ENCODE data around the gene CETP. TPM values are rescaled to one million over a fixed set of nuclear protein-coding genes. Genes with fewer than 3 reads are reported as not detected.

CETP gene
- total and polyA plus RNA-seq, 2 of the 13 experiments (the other 11 are each of a cell fraction or from before 2014, with no cell fraction given), result 0.31 to 9.8 TPM

GRCh38 chr16:56931892-56932720 is 29.6 kb upstream of the CETP start, which contains the start of gene HERPUD1 (continued):
- TF ChIP-seq, protein P1, sequence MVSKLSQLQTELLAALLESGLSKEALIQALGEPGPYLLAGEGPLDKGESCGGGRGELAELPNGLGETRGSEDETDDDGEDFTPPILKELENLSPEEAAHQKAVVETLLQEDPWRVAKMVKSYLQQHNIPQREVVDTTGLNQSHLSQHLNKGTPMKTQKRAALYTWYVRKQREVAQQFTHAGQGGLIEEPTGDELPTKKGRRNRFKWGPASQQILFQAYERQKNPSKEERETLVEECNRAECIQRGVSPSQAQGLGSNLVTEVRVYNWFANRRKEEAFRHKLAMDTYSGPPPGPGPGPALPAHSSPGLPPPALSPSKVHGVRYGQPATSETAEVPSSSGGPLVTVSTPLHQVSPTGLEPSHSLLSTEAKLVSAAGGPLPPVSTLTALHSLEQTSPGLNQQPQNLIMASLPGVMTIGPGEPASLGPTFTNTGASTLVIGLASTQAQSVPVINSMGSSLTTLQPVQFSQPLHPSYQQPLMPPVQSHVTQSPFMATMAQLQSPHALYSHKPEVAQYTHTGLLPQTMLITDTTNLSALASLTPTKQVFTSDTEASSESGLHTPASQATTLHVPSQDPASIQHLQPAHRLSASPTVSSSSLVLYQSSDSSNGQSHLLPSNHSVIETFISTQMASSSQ (IDR thresholded peaks at IDR 0.05; ENCODE audit: low read depth), result no peak
- TF ChIP-seq, protein P1 (CRISPR knock-in tag; IDR thresholded peaks at IDR 0.05; ENCODE audit: borderline replicate concordance), result peak; percentile 71; the same call in 1 of the 2 replicates
- TF ChIP-seq, protein P2, sequence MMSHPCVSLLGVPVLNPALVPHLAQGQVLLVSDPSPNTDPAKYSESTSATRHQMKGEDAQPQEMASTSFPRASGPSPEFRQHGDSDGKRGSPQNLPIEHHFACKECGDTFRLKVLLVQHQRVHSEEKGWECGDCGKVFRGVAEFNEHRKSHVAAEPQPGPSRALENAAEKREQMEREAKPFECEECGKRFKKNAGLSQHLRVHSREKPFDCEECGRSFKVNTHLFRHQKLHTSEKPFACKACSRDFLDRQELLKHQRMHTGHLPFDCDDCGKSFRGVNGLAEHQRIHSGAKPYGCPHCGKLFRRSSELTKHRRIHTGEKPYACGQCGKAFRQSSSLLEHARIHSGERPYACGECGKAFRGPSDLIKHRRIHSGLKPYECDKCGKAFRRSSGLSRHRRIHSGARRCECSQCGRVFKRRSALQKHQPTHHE (CRISPR knock-in tag; IDR thresholded peaks at IDR 0.05; ENCODE audit: borderline replicate concordance), result peak; percentile 65; the same call in 1 of the 2 replicates
- TF ChIP-seq KAT8 (CRISPR knock-in tag; IDR thresholded peaks at IDR 0.05), result peak; percentile 94
- no peak for TF ChIP-seq ZNF496 (CRISPR knock-in tag; IDR thresholded peaks at IDR 0.05; ENCODE audit: insufficient replicate concordance)
- no peak for TF ChIP-seq TP53 (CRISPR knock-in tag; conservative IDR thresholded peaks at IDR 0.05)
- no peak; the same call in 1 of the 2 replicates for TF ChIP-seq ZNF572 (CRISPR knock-in tag; IDR thresholded peaks at IDR 0.05)
- TF ChIP-seq FIP1L1 (IDR thresholded peaks at IDR 0.05; ENCODE audit: borderline replicate concordance, insufficient read depth, low read depth, low read length), result no peak
- TF ChIP-seq NFYC (CRISPR knock-in tag; IDR thresholded peaks at IDR 0.05), result peak; percentile 97
- peak; percentile 77; the same call in 1 of the 2 replicates for TF ChIP-seq KLF9 (CRISPR knock-in tag; IDR thresholded peaks at IDR 0.05; ENCODE audit: low read depth)
- TF ChIP-seq POLR2AphosphoS5 (IDR thresholded peaks at IDR 0.05; ENCODE audit: low read depth, low read length), result peak; percentile 99
- peak; percentile 99 for TF ChIP-seq MYC (CRISPR knock-in tag; IDR thresholded peaks at IDR 0.05; ENCODE audit: borderline replicate concordance)
- TF ChIP-seq ZXDC (CRISPR knock-in tag; IDR thresholded peaks at IDR 0.05), result 0 out of 2 replicates have a peak, but pooled peaks have one; percentile 75
- no peak for TF ChIP-seq ZNF740 (CRISPR knock-in tag; IDR thresholded peaks at IDR 0.05)
- TF ChIP-seq, protein P3, sequence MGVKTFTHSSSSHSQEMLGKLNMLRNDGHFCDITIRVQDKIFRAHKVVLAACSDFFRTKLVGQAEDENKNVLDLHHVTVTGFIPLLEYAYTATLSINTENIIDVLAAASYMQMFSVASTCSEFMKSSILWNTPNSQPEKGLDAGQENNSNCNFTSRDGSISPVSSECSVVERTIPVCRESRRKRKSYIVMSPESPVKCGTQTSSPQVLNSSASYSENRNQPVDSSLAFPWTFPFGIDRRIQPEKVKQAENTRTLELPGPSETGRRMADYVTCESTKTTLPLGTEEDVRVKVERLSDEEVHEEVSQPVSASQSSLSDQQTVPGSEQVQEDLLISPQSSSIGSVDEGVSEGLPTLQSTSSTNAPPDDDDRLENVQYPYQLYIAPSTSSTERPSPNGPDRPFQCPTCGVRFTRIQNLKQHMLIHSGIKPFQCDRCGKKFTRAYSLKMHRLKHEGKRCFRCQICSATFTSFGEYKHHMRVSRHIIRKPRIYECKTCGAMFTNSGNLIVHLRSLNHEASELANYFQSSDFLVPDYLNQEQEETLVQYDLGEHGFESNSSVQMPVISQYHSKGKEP (CRISPR knock-in tag; IDR thresholded peaks at IDR 0.05), result 0 out of 2 replicates have a peak, but pooled peaks have one; percentile 80
